ENCODE data around the gene PHKA1. TPM values are rescaled to one million over a fixed set of nuclear protein-coding genes. Genes with fewer than 3 reads are reported as not detected.

PHKA1 gene
- total and polyA plus RNA-seq, 2 donors (not counting 1 experiment from before 2014, with no cell fraction given) = 2.0 to 9.1 TPM

DNA sequence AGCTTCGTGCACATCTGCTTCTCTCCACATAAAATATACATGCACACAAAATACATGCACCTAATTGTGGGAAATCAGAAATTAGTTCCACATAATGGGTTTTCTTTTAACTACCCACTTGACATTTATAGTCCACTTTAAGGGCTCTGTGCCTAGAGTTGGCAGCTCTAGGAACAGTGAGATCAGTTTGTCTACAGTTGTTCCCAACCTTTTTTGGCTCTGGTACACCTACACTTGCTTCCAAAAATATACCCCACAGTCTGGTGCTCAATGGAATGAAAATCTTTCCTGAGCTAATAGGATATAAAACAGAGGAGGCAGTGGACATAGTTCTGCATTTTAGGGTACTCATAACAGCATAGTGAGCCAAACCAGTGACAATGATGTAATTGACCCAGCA lies 177.6 kb downstream of the PHKA1 start:
- H3K27ac ChIP-seq (ENCODE audit: insufficient read depth, low read length) = no peak overlapping the region
- no peak overlapping the region for H2AFZ ChIP-seq (ENCODE audit: low read length)
- H3K27me3 ChIP-seq (ENCODE audit: control insufficient read depth, insufficient read depth, low read length) = no peaks in the 10 kb centered on the region
- no peak overlapping the region for H3K4me3 ChIP-seq (replicated peaks in 1 of 4; ENCODE audit: control extremely low read depth in 1 of 4, insufficient read depth in 1 of 4, low read depth in 3 of 4, low read length in 4 of 4)
- H3K9ac ChIP-seq (ENCODE audit: insufficient read depth, low read length) = no peak overlapping the region
- no peaks in the 10 kb centered on the region for H3K79me2 ChIP-seq (ENCODE audit: control insufficient read depth, insufficient read depth, low read length)
- H3K4me2 ChIP-seq (ENCODE audit: extremely low read depth, insufficient read depth, low read length) = no peak overlapping the region
- TF ChIP-seq EZH2 (IDR thresholded peaks at IDR 0.05; ENCODE audit: low read length, missing control alignments) (no peak), CTCF (conservative IDR thresholded peaks at IDR 0.05 in 1 of 2, IDR thresholded peaks at IDR 0.05 in 1 of 2; ENCODE audit: low read depth in 1 of 2, low read length in 2 of 2) (no peak)
- no peaks in the 10 kb centered on the region for H3K4me1 ChIP-seq (ENCODE audit: control insufficient read depth, extremely low read depth, insufficient read depth, low read length)
- H4K20me1 ChIP-seq (ENCODE audit: control insufficient read depth, extremely low read depth, insufficient read depth, low read length) = no peaks in the 10 kb centered on the region
- H3K9me3 ChIP-seq (ENCODE audit: control insufficient read depth, insufficient read depth, low read depth, low read length) = no peaks in the 10 kb centered on the region
- DNase-seq (ENCODE audit: low read depth in 2 of 2) = no peak
- H3K36me3 ChIP-seq (ENCODE audit: control insufficient read depth, insufficient read depth, low read length) = no peaks in the 10 kb centered on the region

- Histone ChIP-seq H3K4me3 (replicated peaks in 1 of 4; ENCODE audit: control extremely low read depth in 1 of 4, insufficient read depth in 1 of 4, low read depth in 3 of 4, low read length in 4 of 4) (no peak overlapping the region), H3K79me2 (ENCODE audit: control insufficient read depth, insufficient read depth, low read length) (no peaks in the 10 kb centered on the region), H3K27me3 (ENCODE audit: control insufficient read depth, insufficient read depth, low read length) (no peaks in the 10 kb centered on the region), H3K36me3 (ENCODE audit: control insufficient read depth, insufficient read depth, low read length) (no peaks in the 10 kb centered on the region), H3K9me3 (ENCODE audit: control insufficient read depth, insufficient read depth, low read depth, low read length) (no peaks in the 10 kb centered on the region), H4K20me1 (ENCODE audit: control insufficient read depth, extremely low read depth, insufficient read depth, low read length) (no peaks in the 10 kb centered on the region), H3K9ac (ENCODE audit: insufficient read depth, low read length) (no peak overlapping the region), H2AFZ (ENCODE audit: low read length) (no peak overlapping the region), H3K27ac (ENCODE audit: insufficient read depth, low read length) (no peak overlapping the region), H3K4me1 (ENCODE audit: control insufficient read depth, extremely low read depth, insufficient read depth, low read length) (no peaks in the 10 kb centered on the region), H3K4me2 (ENCODE audit: extremely low read depth, insufficient read depth, low read length) (no peak overlapping the region)
- no peak for DNase-seq (ENCODE audit: low read depth in 2 of 2)
- no peak for TF ChIP-seq EZH2 (IDR thresholded peaks at IDR 0.05; ENCODE audit: low read length, missing control alignments)
- no peak for TF ChIP-seq CTCF (conservative IDR thresholded peaks at IDR 0.05 in 1 of 2, IDR thresholded peaks at IDR 0.05 in 1 of 2; ENCODE audit: low read depth in 1 of 2, low read length in 2 of 2)
Measured at GRCh38 chrX:72532366-72532765, 181.7 kb downstream of the PHKA1 start.

Other genes starting within 250 kb of the PHKA1 start
- 22.3 and 25.9 TPM in 2 replicates for gene HDAC8, start 141.5 kb downstream of the PHKA1 start, total RNA-seq
- 18.9 and 25.9 TPM in 2 replicates for gene HDAC8, start 141.5 kb downstream of the PHKA1 start, polyA plus RNA-seq
- gene DMRTC1B, start 62.6 kb upstream of the PHKA1 start, total RNA-seq = not detected in 2 replicates
- gene DMRTC1B, start 62.6 kb upstream of the PHKA1 start, polyA plus RNA-seq = not detected in 2 replicates
- not detected in 2 replicates for gene FAM236B, start 68.4 kb upstream of the PHKA1 start, total RNA-seq
- not detected in 2 replicates for gene FAM236B, start 68.4 kb upstream of the PHKA1 start, polyA plus RNA-seq
- not detected in 2 replicates for gene FAM236D, start 93.9 kb upstream of the PHKA1 start, total RNA-seq
- not detected in 2 replicates for gene FAM236D, start 93.9 kb upstream of the PHKA1 start, polyA plus RNA-seq
- gene FAM236C, start 198.3 kb upstream of the PHKA1 start, total RNA-seq = not detected in 2 replicates
- gene FAM236C, start 198.3 kb upstream of the PHKA1 start, polyA plus RNA-seq = not detected in 2 replicates
- gene FAM236A, start 223.9 kb upstream of the PHKA1 start, total RNA-seq = not detected in 2 replicates
- gene FAM236A, start 223.9 kb upstream of the PHKA1 start, polyA plus RNA-seq = not detected in 2 replicates
- gene DMRTC1, start 229.5 kb upstream of the PHKA1 start, total RNA-seq = not detected in 2 replicates
- not detected in 2 replicates for gene DMRTC1, start 229.5 kb upstream of the PHKA1 start, polyA plus RNA-seq

All from fibroblast of lung (primary cell).